HepG2 (cell line): ENCODE measurements around the gene CLP1. TPM values are rescaled to one million over a fixed set of nuclear protein-coding genes. Genes with fewer than 3 reads are reported as not detected.

Source experiments
- BCL6 ChIP-seq: IDR thresholded peaks from 2 replicates; pipeline ENCODE4 v1.6.1; 2016; ENCODE audit warnings: missing genetic modification reagents, missing compliant biosample characterization
- BHLHE40 ChIP-seq: IDR thresholded peaks from 2 replicates; pipeline ENCODE4 v1.6.1; 2011; ENCODE audit warnings: low read length, improper control_type of control experiment
- JUNB ChIP-seq: sonication (generic); formaldehyde crosslinking; IDR thresholded peaks from 2 replicates; pipeline ENCODE4 v1.8.0; 2022; ENCODE audit warnings: missing genetic modification reagents, mild to moderate bottlenecking, borderline replicate concordance
- RXRB ChIP-seq: IDR thresholded peaks from 2 replicates; pipeline ENCODE4 v1.6.1; 2016; ENCODE audit warnings: borderline replicate concordance, missing genetic modification reagents, missing compliant biosample characterization
- SMARCC2 ChIP-seq: fragments of 450-650 bp; IDR thresholded peaks from 2 replicates; pipeline ENCODE4 v1.6.1; 2017; ENCODE audit warnings: antibody characterized with exemption, mild to moderate bottlenecking
- TOE1 ChIP-seq: sonication (generic); formaldehyde crosslinking; IDR thresholded peaks from 2 replicates; pipeline ENCODE4 v1.4.0; 2020; ENCODE audit warnings: mild to moderate bottlenecking, missing genetic modification reagents
- ZFP37 ChIP-seq: sonication (generic); formaldehyde crosslinking; IDR thresholded peaks from 2 replicates; pipeline ENCODE4 v1.4.0; 2020; ENCODE audit warnings: missing genetic modification reagents, borderline replicate concordance
- ZNF331 ChIP-seq: sonication (generic); formaldehyde crosslinking; IDR thresholded peaks from 2 replicates; pipeline ENCODE4 v1.4.0; 2020; ENCODE audit warnings: missing genetic modification reagents
- polyA plus RNA-seq, 8 experiments: library from polyadenylated mRNA; depleted of rRNA in 3 of 8; stranded (reverse) in 7 of 8; unstranded in 1 of 8; fragments of >200 nt; fragmentation: Illumina TruSeq in 4 of 8; extraction: Trizol in 4 of 8; gene quantifications; 2 replicates each; pipeline versions ENCODE4 v1.2.1 to v1.2.3, GENCODE V29; 2011 to 2016; ENCODE audit warnings: low read depth in 4 of 8, missing spikeins in 1 of 8, mixed read lengths in 1 of 8; ENCODE audit not compliant: insufficient read depth in 1 of 8
- total RNA-seq, 5 experiments: library from RNA; depleted of rRNA; stranded (reverse); fragments of >200 nt; fragmentation: Illumina TruSeq; extraction: Trizol; gene quantifications; 2 replicates each; pipeline ENCODE4 v1.2.3, GENCODE V29; 2016; ENCODE audit warnings: low read depth in 1 of 5
- TF ChIP-seq, protein P1 (sequence below), 2 experiments: sonication (generic) in 1 of 2; formaldehyde crosslinking in 1 of 2; IDR thresholded peaks; 2 replicates each; pipeline versions ENCODE4 v1.6.1 to v1.9.0; 2014 to 2022; ENCODE audit warnings: antibody characterized with exemption in 1 of 2, borderline replicate concordance in 1 of 2, inconsistent platforms in 1 of 2, low read depth in 1 of 2, missing genetic modification reagents in 1 of 2
- TF ChIP-seq, protein P2 (sequence below): sonication (generic); formaldehyde crosslinking; IDR thresholded peaks from 2 replicates; pipeline ENCODE4 v1.4.0; 2020; ENCODE audit warnings: missing genetic modification reagents
- TF ChIP-seq, protein P3 (sequence below): sonication (generic); formaldehyde crosslinking; IDR thresholded peaks from 2 replicates; pipeline ENCODE4 v1.4.0; 2020; ENCODE audit warnings: missing genetic modification reagents, borderline replicate concordance
- TF ChIP-seq, protein P4 (sequence below): sonication (generic); formaldehyde crosslinking; IDR thresholded peaks from 2 replicates; pipeline ENCODE4 v1.8.0; 2022; ENCODE audit warnings: mild to moderate bottlenecking, missing genetic modification reagents; ENCODE audit not compliant: insufficient replicate concordance
- TF ChIP-seq, protein P5 (sequence below): sonication (generic); formaldehyde crosslinking; IDR thresholded peaks from 2 replicates; pipeline ENCODE4 v1.5.0; 2020; ENCODE audit warnings: missing genetic modification reagents
- TF ChIP-seq, protein P6 (sequence below): sonication (generic); formaldehyde crosslinking; IDR thresholded peaks from 2 replicates; pipeline ENCODE4 v1.5.1; 2020; ENCODE audit warnings: missing genetic modification reagents, mild to moderate bottlenecking, borderline replicate concordance

The CLP1 gene
- total and polyA plus RNA-seq, 2 of the 13 experiments (the other 11 are each of a cell fraction or from before 2014, with no cell fraction given), result 14.6 to 24.8 TPM

DNA sequence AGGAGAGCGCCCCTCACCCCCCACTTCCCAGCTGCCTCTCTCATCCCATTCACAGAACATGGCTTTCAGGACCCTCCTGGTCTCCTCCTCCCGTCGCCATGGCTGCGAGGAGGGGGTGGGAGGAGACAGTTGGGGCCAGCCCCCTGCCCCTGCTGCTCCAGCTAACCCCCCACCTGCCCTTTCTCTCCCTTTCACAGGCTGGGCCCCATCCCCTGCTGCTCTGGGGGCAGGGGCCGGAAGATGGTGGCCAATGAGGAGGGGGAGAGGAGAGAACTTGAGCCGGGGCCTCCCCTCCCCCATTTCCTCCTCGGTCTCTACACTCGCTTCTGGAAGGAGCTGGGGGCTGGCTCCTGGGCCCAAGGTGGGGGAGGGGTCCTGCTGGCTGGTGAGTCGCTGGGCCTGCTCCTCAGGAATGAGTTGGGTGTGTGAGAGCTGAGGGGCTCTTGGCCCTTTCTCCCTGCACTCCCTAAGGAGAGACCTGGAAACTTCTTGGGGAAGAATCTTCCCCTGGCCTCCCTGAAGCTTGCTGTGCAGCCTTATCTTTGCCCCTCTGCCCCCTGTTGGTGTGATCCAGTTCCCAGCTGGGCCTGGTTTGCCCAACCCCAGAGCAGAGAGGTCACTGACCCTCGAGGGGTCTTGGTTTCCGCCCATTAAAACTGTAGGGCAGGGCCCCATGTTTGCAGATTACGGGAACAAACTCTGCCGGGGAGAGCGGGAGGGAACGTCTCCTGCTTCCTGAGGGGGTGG, 18.1 kb upstream of the CLP1 start (continued):
- TF ChIP-seq, protein P1, sequence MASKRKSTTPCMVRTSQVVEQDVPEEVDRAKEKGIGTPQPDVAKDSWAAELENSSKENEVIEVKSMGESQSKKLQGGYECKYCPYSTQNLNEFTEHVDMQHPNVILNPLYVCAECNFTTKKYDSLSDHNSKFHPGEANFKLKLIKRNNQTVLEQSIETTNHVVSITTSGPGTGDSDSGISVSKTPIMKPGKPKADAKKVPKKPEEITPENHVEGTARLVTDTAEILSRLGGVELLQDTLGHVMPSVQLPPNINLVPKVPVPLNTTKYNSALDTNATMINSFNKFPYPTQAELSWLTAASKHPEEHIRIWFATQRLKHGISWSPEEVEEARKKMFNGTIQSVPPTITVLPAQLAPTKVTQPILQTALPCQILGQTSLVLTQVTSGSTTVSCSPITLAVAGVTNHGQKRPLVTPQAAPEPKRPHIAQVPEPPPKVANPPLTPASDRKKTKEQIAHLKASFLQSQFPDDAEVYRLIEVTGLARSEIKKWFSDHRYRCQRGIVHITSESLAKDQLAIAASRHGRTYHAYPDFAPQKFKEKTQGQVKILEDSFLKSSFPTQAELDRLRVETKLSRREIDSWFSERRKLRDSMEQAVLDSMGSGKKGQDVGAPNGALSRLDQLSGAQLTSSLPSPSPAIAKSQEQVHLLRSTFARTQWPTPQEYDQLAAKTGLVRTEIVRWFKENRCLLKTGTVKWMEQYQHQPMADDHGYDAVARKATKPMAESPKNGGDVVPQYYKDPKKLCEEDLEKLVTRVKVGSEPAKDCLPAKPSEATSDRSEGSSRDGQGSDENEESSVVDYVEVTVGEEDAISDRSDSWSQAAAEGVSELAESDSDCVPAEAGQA (IDR thresholded peaks at IDR 0.05; ENCODE audit: low read depth), result no peak
- TF ChIP-seq, protein P1 (CRISPR knock-in tag; IDR thresholded peaks at IDR 0.05; ENCODE audit: borderline replicate concordance), result no peak
- TF ChIP-seq ZFP37 (CRISPR knock-in tag) (no peak), ZNF331 (CRISPR knock-in tag) (no peak; the same call in 1 of the 2 replicates), BCL6 (CRISPR knock-in tag) (0 out of 2 replicates have a peak, but pooled peaks have one; percentile 24), RXRB (CRISPR knock-in tag) (peak; percentile 90), JUNB (CRISPR knock-in tag) (no peak), BHLHE40 (no peak), SMARCC2 (no peak), TOE1 (CRISPR knock-in tag) (no peak)
- TF ChIP-seq, protein P2, sequence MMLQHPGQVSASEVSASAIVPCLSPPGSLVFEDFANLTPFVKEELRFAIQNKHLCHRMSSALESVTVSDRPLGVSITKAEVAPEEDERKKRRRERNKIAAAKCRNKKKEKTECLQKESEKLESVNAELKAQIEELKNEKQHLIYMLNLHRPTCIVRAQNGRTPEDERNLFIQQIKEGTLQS (CRISPR knock-in tag), result no peak
- TF ChIP-seq, protein P3, sequence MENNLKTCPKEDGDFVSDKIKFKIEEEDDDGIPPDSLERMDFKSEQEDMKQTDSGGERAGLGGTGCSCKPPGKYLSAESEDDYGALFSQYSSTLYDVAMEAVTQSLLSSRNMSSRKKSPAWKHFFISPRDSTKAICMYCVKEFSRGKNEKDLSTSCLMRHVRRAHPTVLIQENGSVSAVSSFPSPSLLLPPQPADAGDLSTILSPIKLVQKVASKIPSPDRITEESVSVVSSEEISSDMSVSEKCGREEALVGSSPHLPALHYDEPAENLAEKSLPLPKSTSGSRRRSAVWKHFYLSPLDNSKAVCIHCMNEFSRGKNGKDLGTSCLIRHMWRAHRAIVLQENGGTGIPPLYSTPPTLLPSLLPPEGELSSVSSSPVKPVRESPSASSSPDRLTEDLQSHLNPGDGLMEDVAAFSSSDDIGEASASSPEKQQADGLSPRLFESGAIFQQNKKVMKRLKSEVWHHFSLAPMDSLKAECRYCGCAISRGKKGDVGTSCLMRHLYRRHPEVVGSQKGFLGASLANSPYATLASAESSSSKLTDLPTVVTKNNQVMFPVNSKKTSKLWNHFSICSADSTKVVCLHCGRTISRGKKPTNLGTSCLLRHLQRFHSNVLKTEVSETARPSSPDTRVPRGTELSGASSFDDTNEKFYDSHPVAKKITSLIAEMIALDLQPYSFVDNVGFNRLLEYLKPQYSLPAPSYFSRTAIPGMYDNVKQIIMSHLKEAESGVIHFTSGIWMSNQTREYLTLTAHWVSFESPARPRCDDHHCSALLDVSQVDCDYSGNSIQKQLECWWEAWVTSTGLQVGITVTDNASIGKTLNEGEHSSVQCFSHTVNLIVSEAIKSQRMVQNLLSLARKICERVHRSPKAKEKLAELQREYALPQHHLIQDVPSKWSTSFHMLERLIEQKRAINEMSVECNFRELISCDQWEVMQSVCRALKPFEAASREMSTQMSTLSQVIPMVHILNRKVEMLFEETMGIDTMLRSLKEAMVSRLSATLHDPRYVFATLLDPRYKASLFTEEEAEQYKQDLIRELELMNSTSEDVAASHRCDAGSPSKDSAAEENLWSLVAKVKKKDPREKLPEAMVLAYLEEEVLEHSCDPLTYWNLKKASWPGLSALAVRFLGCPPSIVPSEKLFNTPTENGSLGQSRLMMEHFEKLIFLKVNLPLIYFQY (CRISPR knock-in tag), result peak; percentile 80; the same call in 1 of the 2 replicates
- TF ChIP-seq, protein P4, sequence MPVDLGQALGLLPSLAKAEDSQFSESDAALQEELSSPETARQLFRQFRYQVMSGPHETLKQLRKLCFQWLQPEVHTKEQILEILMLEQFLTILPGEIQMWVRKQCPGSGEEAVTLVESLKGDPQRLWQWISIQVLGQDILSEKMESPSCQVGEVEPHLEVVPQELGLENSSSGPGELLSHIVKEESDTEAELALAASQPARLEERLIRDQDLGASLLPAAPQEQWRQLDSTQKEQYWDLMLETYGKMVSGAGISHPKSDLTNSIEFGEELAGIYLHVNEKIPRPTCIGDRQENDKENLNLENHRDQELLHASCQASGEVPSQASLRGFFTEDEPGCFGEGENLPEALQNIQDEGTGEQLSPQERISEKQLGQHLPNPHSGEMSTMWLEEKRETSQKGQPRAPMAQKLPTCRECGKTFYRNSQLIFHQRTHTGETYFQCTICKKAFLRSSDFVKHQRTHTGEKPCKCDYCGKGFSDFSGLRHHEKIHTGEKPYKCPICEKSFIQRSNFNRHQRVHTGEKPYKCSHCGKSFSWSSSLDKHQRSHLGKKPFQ, result no peak
- TF ChIP-seq, protein P5, sequence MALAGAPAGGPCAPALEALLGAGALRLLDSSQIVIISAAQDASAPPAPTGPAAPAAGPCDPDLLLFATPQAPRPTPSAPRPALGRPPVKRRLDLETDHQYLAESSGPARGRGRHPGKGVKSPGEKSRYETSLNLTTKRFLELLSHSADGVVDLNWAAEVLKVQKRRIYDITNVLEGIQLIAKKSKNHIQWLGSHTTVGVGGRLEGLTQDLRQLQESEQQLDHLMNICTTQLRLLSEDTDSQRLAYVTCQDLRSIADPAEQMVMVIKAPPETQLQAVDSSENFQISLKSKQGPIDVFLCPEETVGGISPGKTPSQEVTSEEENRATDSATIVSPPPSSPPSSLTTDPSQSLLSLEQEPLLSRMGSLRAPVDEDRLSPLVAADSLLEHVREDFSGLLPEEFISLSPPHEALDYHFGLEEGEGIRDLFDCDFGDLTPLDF, result no peak
- TF ChIP-seq, protein P6, sequence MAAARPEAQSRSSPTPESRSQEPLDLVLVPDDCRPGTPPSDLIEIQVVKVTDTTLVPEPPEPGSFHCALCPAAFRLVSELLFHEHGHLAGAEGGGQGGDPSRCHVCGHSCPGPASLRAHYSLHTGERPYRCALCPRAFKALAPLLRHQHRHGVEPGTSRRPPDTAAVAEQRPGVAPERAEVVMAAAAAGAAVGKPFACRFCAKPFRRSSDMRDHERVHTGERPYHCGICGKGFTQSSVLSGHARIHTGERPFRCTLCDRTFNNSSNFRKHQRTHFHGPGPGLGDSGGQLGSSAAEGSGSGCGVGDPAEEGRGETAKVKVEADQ, result no peak
